ENCODE results near the gene LAX1.
"Not testable (repeated sequence)": the region's sequence is repeated elsewhere in the genome, so short reads cannot be mapped to it uniquely, and the experiment has no call there.

Gene LAX1

GRCh38 chr1:203765029-203765837 is at the start of gene LAX1:
Gene LAX1 (plus strand): TSS chr1:203765183. CDS start chr1:203765566, 383 bp downstream.
- DNase-seq: no peak

- DNase-seq: no peak
Observed at GRCh38 chr1:203717120-203717519, 47.9 kb upstream of the LAX1 start.

GRCh38 chr1:203720242-203720641 is 44.7 kb upstream of the LAX1 start:
- DNase-seq: no peak

- no peak for DNase-seq
Observed at GRCh38 chr1:203722909-203723308, 42.1 kb upstream of the LAX1 start.

GRCh38 chr1:203726417-203726867 is 38.5 kb upstream of the LAX1 start:
- no peak for DNase-seq

- DNase-seq: no peak
Observed at GRCh38 chr1:203733009-203733863, 31.7 kb upstream of the LAX1 start.

GRCh38 chr1:203742436-203742835 is 22.5 kb upstream of the LAX1 start:
- DNase-seq: no peak

GRCh38 chr1:203743091-203743571 is 21.9 kb upstream of the LAX1 start:
- no peak for DNase-seq

GRCh38 chr1:203744075-203744972 is 20.7 kb upstream of the LAX1 start:
- no peak for DNase-seq

- DNase-seq: no peak
Observed at GRCh38 chr1:203746281-203746680, 18.7 kb upstream of the LAX1 start.

GRCh38 chr1:203751051-203751450 is 13.9 kb upstream of the LAX1 start:
- no peak for DNase-seq

- DNase-seq: not testable (repeated sequence)
Observed at GRCh38 chr1:203751618-203752361, 13.2 kb upstream of the LAX1 start.

GRCh38 chr1:203754455-203754864 is 10.5 kb upstream of the LAX1 start:
- no peak for DNase-seq

- no peak for DNase-seq
Observed at GRCh38 chr1:203756036-203756435, 8.9 kb upstream of the LAX1 start.

GRCh38 chr1:203758749-203759148 is 6.2 kb upstream of the LAX1 start:
- not testable (repeated sequence) for DNase-seq

- DNase-seq: no peak
Observed at GRCh38 chr1:203760506-203760905, 4.5 kb upstream of the LAX1 start.

- DNase-seq: not testable (repeated sequence)
Observed at GRCh38 chr1:203761958-203762357, 3.0 kb upstream of the LAX1 start.

- DNase-seq: no peak
Observed at GRCh38 chr1:203763505-203763904, 1.5 kb upstream of the LAX1 start.

- DNase-seq: no peak
Observed at GRCh38 chr1:203764105-203765028, 616 bp upstream of the LAX1 start.

- DNase-seq: no peak
Observed at GRCh38 chr1:203768256-203768655, 3.3 kb downstream of the LAX1 start.
